HG02840 (cell line): ENCODE results near the gene PACRG.

Source experiments
- ATAC-seq: cut with Tn5 transposase; IDR thresholded peaks from one replicate; pipeline ENCODE4 v1.9.1; 2021; ENCODE audit warnings: mild to moderate bottlenecking, moderate library complexity, moderate number of reproducible peaks; ENCODE audit not compliant: unreplicated experiment, low FRiP score

The PACRG gene

DNA sequence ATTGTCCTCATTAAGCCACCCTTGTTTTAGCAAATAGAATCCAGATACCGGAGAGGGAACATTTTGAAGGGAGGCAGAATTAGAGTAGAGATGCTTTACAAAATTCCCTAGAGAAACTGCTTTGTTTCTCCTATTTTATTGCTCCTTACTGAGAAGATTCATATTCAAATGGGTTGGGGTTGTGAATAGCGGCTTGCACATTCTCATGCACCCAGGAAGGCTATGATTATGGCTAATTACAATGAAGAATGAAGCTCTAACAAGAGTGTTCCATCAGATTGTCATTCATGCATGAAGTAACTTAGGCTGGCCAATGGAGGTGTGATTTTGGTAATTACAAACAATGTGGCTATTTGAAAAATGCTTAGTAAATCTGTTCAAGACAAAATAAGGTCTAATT lies 129.6 kb downstream of the PACRG start:
- ATAC-seq: no peak

GRCh38 chr6:162862462-162862861 lies 134.7 kb downstream of the PACRG start:
- no peak for ATAC-seq

- ATAC-seq: no peak
Observed at GRCh38 chr6:162862941-162863340, 135.2 kb downstream of the PACRG start.

GRCh38 chr6:162863821-162864220 lies 136.0 kb downstream of the PACRG start:
- ATAC-seq: no peak

GRCh38 chr6:162864911-162865310 lies 137.1 kb downstream of the PACRG start:
- no peak for ATAC-seq

DNA sequence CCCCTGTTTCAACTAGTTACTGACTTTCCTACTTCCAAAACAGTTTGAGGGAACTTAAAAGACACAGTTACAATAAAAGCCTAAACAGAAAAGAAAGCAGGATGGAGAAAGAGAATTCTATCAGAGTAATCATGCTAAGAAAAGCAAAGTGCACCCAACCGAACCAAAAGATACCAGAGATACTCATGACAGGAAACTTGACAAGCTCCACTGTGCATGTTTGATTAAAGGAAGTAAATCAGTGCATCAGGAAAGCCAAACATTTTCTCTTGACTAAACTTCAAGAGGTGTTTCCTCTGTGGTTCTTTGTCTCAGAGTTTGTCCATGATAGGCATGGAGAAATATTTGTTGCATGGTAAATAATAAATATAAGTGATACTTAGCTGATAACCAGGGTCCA lies 138.9 kb downstream of the PACRG start:
- no peak for ATAC-seq

GRCh38 chr6:162868397-162868796 lies 140.6 kb downstream of the PACRG start:
- ATAC-seq: no peak

DNA sequence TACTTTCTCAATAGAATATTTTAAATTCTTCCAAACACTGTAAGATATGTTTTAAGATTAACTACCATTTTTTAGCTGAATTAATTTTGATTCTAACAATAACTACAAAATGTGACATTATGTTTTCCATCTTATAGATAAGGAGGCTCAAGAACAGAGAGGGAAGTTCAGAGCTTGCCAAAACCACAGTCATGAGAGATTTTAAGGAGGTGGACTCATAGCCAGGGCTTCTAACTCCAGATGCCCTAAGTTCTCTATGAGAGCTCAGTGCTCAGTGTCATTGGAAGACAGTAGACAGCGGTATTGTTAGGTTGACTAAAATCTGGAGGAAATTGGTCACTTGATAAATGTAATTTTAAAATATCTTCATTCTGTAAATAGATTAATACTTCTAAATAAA lies 144.2 kb downstream of the PACRG start:
- ATAC-seq: no peak

GRCh38 chr6:162873537-162873936 lies 145.8 kb downstream of the PACRG start:
- ATAC-seq: no peak

GRCh38 chr6:162875070-162875469 lies 147.3 kb downstream of the PACRG start:
- ATAC-seq: no peak

DNA sequence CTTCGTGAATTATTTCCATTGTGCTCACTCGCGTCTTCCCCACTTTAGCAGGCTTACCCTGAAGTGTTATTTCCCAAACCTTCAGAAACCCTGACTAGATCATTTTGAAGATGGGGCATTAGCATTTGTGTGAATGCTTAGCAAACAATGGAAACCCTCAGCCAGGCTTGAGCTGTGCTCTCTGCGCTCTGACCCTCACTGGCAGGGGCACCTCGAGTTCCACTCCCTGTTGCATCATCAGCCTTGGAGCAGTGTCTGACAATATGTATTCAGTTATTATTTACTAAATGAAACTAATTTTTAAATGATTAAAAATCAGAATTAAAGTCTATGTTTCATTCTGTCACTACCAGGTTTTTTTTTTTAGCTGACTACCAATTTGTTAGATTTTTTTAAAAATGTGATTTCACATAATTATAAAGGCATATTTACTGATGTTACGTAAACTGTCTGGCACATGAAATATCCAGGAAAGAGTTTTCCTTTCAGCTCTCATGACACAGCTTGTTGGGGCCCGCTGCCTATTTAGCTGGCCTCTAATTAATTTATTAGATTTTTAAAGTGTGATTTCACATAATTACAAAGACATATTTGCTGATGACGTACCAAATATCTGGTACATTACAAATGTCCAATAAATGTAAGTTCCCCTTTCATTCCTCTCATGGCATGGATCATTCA lies 155.2 kb downstream of the PACRG start:
- ATAC-seq: no peak

DNA sequence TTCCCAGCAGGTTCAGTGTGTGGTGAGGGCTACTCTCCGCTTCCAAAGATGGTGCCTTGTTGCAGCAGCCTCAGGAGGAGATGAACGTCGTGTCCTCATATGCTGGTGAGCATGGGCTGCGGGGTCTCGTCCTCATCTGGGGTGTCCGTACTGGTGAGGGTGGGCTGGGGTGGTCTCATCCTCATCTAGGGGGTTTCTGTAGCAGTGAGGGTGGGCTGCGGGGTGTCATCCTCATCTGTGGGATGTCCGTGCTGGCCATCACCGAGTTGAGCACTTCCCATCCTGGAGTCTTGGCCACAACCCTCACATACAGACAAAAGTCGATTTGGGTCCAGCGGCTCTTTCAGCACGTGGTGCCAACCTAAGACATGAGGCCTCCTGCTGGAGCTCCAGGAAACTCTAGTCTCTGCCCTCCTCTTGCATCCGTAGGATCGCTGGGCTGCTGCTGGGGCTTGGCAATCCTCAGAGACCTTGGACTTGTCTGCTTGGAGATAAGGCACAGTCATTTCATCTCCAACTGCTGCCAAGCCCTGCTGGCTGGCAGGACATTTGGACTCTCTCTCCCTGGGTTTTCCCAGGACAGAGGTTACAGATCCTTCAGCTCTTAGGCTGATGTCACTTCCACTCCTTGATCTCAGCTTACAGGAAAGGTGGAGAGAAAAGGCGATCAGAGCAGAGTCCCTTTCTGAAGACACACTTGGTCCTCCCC lies 160.4 kb downstream of the PACRG start:
- ATAC-seq: no peak

- no peak for ATAC-seq
Observed at GRCh38 chr6:162889303-162889702, 161.5 kb downstream of the PACRG start.

- ATAC-seq: no peak
Observed at GRCh38 chr6:162898011-162898410, 170.2 kb downstream of the PACRG start.

DNA sequence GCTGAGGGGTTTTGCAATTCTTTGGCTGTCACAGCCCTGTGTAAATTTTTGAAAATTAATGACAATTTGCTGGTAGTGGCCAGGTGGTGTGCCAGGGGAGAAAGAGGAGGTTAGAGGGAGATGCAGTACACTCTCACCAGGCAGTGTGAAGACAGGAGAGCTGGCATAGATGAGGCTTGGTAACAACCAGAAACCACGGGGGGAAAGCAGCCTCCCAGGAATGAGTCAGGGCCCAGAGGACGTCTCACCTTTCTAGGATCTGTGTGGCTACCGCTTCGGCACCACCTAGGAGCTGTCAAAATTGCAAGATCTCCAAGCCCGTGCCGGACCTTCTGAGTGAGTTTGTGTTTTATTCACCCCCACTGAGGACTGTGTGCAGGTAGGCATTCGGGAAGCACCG lies 171.4 kb downstream of the PACRG start:
- no peak for ATAC-seq

DNA sequence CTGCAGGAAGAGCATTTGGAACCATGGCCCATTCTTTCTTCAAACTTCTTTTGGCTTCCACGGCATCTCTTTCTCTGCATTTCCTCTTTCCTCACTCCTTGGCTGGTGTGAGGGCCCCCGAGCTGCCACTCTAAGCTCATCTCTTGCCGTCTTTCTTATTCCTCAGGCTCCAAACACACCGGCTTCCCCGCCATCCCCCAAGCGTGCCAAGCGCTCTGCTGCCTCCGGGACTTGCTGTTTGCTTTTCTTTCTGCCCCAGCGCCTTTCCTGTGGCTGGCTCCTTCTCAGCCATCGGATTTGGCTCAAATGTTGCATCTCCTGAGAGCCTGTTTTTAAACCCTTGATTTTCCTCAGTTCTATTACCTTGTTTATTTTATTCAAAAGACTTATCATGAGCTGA lies 172.7 kb downstream of the PACRG start:
- no peak for ATAC-seq

- no peak for ATAC-seq
Observed at GRCh38 chr6:162904069-162904663, 176.4 kb downstream of the PACRG start.

DNA sequence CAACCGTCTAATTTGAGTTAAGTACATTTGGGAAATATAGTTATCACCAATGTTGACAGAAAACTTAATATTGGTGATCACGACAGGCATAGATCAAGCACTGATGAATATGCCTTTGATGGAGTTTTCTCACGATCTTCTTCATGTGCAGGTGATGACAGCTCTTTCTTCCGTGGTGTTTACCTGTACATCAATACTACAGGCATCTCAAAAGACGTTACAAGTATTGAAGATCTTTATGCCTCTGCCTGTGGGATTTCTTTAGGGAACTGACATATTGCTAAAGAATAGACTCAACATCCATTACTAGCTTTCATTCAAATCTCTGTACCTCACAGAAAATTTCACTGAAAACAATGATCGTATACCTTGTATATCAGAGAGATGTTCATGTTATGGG lies 178.7 kb downstream of the PACRG start:
- ATAC-seq: no peak

- ATAC-seq: no peak
Observed at GRCh38 chr6:162907876-162908481, 180.2 kb downstream of the PACRG start.

- no peak for ATAC-seq
Observed at GRCh38 chr6:162913206-162913605, 185.4 kb downstream of the PACRG start.

DNA sequence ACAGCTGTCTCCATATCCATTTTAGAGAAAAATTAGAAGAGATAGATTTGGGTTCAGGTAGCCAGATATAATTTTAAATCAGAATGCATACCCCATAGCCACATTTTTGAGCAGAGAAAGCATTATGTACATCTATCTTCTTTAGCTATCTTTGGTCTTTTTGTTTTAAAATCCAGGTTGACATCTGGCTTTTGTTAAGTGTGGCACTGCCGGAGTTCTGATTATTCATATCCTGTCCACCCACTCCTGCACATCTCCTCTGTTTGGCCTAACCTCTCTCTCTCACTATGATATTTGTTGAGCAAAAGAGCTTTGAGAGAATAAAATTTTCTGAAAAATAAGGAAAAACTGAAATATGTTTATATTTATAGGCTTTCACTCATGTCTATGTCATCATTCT lies 189.7 kb downstream of the PACRG start:
- no peak for ATAC-seq
